Measurements from ENCODE around the gene WDR7. TPM values are rescaled to one million over a fixed set of nuclear protein-coding genes. Genes with fewer than 3 reads are reported as not detected.
A peak's percentile ranks its signal among the peaks of the same experiment; 100 is the strongest.

The WDR7 gene
- total RNA-seq, 2 experiments from 2014 or later = 16.0 to 19.0 TPM

DNA sequence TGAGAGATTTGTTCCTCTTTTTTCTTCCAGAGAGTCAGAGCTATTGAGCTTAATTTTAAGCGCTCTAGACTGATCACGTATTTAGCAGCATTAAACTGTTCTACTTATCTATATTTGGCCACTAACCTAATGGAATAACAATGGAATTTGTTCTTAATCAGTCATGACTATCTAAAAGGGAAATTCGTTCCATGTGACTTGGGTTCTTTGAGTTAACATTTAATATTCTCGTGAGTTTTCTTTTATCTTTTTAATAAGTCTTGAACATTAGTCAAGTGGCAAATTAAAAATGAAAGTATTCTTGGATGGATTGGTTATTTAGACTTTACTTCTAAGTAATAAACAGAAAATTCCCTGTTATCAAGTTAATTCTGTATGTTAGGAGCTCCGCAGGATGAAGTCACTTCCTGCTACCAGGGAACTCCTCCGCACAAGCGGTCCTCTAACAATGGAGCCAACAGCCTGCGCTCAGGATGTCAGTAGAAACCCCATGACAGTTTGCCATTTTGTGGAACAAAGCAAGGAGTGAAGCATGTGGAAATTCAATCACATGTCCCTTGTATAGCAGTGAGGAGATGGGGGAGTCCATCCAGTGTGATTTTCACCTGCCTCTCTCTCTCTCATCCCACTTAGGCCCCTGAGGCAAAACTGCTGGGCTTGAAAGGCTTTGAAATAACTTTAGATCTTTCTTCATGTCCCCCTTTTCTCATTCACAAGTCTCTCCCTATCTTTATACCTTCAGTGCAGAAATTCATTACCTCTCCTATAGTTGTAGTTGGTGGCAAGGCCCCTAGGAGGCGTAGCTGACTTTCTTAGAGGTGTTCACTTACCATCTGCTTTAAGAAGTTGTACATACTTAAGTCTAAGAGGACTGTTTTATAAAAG is 138.1 kb downstream of the WDR7 start:
- ATAC-seq = peak; percentile 77
- no peaks in the 10 kb centered on the region for H3K27me3 Mint-ChIP-seq
- POLR2A ChIA-PET = no interaction called here

DNA sequence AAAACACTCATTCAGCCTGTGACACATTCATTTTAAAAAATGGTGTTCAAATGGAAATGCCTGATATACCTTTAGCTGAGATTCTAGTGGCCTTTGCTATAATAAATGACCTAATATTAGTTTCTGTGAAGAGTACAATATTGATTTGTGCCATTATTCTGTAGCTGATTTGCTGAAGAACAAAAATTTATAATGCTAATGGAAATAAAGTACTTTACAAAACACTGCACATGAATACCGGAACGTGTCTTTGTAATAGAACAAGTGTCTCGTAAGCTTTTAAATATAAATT is 138.7 kb downstream of the WDR7 start:
- Mint-ChIP-seq H3K27ac (no peak overlapping the region), H3K4me1 (ENCODE audit: low read depth) (no peaks in the 10 kb centered on the region), H3K4me3 (no peak overlapping the region), H3K27me3 (no peaks in the 10 kb centered on the region), H3K9me3 (no peaks in the 10 kb centered on the region), H3K36me3 (ENCODE audit: low read depth) (peaks cover 2% of the 10 kb centered on the region)
- ChIA-PET CTCF (interaction anchor here (0.8 to 3.1 kb wide), 10 partner anchors 9 to 771 kb away, joined by 3 to 14 read pairs (median 4); no protein-coding TSS in a partner anchor), POLR2A (no interaction called here)
- ATAC-seq = no peak
- intact Hi-C loops (cut with micrococcal nuclease) = no loop called here
- DNase-seq = no peak
- TF ChIP-seq, protein P1, sequence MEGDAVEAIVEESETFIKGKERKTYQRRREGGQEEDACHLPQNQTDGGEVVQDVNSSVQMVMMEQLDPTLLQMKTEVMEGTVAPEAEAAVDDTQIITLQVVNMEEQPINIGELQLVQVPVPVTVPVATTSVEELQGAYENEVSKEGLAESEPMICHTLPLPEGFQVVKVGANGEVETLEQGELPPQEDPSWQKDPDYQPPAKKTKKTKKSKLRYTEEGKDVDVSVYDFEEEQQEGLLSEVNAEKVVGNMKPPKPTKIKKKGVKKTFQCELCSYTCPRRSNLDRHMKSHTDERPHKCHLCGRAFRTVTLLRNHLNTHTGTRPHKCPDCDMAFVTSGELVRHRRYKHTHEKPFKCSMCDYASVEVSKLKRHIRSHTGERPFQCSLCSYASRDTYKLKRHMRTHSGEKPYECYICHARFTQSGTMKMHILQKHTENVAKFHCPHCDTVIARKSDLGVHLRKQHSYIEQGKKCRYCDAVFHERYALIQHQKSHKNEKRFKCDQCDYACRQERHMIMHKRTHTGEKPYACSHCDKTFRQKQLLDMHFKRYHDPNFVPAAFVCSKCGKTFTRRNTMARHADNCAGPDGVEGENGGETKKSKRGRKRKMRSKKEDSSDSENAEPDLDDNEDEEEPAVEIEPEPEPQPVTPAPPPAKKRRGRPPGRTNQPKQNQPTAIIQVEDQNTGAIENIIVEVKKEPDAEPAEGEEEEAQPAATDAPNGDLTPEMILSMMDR (IDR thresholded peaks at IDR 0.05) = peak; percentile 50

More for the DNA sequence above, 138.1 kb downstream of the WDR7 start:
- Mint-ChIP-seq H3K9me3 (no peaks in the 10 kb centered on the region), H3K4me3 (no peak overlapping the region), H3K27ac (no peak overlapping the region), H3K4me1 (ENCODE audit: low read depth) (no peaks in the 10 kb centered on the region), H3K36me3 (ENCODE audit: low read depth) (peaks cover 2% of the 10 kb centered on the region)
- TF ChIP-seq, protein P1 (IDR thresholded peaks at IDR 0.05) = peak; percentile 68
- CTCF ChIA-PET = interaction anchor here (0.8 to 3.1 kb wide), 11 partner anchors 9 to 772 kb away, joined by 3 to 14 read pairs (median 4); no protein-coding TSS in a partner anchor
- DNase-seq = peak; percentile 67
- intact Hi-C loops (cut with micrococcal nuclease) = no loop called here

DNA sequence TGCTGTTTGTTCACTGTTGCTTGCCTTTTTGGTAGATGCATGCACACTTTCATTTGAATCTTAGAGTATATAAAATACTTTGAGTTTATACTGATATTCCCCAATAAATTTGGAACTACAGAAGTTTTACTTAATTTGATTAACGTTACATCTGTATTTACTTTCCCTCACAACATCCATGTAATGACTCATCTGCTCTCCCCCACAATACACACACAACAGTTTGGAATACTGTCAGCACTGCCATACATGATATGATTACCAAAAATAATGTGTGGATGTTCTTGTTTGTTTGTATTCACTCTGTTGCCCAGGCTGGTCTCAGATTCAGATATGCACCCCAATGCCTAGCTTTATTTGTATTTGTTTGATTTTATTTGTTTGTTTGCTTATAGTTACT is 144.2 kb downstream of the WDR7 start:
- DNase-seq = no peak
- no peaks in the 10 kb centered on the region for H3K9me3 Mint-ChIP-seq
- H3K36me3 Mint-ChIP-seq (ENCODE audit: low read depth) = peaks cover 4% of the 10 kb centered on the region
- no peaks in the 10 kb centered on the region for H3K27me3 Mint-ChIP-seq
- intact Hi-C loops (cut with micrococcal nuclease) = no loop called here
- no peak overlapping the region for H3K4me3 Mint-ChIP-seq
- TF ChIP-seq, protein P1 (IDR thresholded peaks at IDR 0.05) = no peak
- ChIA-PET POLR2A (no interaction called here), CTCF (no interaction called here)
- ATAC-seq = no peak
- peaks cover 3% of the 10 kb centered on the region for H3K4me1 Mint-ChIP-seq (ENCODE audit: low read depth)
- no peak overlapping the region for H3K27ac Mint-ChIP-seq

DNA sequence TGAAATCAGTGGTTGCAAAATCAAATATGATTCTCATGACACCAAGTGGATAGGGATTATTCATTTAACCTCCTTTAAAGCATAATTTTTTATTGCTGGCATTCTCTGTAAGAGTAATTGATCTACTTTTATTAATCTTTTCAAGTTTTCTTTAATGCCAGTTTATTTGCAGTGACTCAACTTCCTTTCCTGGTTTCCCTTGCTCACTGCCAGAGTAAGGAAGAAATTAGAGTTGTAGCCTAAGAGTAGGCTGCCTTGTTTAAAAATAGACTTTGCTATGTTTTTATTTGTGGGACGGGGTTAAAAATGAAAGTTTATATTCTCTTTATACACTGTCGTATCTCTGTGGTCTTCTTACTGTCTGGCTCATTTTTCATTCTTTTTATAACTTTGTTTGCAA is 148.6 kb downstream of the WDR7 start:
- intact Hi-C loops (cut with micrococcal nuclease) = no loop called here
- H3K9me3 Mint-ChIP-seq = peaks cover 2% of the 10 kb centered on the region
- ChIA-PET POLR2A (no interaction called here), CTCF (no interaction called here)
- H3K36me3 Mint-ChIP-seq (ENCODE audit: low read depth) = peaks cover 12% of the 10 kb centered on the region
- ATAC-seq = no peak
- peaks cover 3% of the 10 kb centered on the region for H3K4me1 Mint-ChIP-seq (ENCODE audit: low read depth)
- H3K4me3 Mint-ChIP-seq = no peak overlapping the region
- TF ChIP-seq, protein P1 (IDR thresholded peaks at IDR 0.05) = no peak
- H3K27ac Mint-ChIP-seq = no peak overlapping the region
- H3K27me3 Mint-ChIP-seq = no peaks in the 10 kb centered on the region
- DNase-seq = no peak

DNA sequence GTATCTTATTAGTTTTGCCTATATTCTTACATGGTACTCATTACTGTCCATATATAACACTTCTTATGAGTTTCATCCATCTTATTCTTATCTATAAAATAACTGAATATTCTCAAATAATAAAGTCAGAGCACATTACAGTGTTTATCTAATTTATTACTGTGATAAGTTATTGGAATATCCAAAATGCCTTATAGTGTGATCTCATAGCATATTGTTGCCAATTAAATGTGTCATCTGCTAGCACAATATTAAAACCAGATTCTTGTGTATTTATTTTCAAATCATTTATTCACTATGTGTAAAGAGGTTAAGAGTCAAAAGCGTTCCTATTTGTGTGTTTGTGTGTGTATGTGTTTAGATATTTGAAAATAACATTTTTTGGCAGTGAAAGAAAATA is 151.9 kb downstream of the WDR7 start:
- ATAC-seq (no peak), DNase-seq (no peak)
- no peak overlapping the region for H3K4me3 Mint-ChIP-seq
- H3K27ac Mint-ChIP-seq = no peak overlapping the region
- no peaks in the 10 kb centered on the region for H3K27me3 Mint-ChIP-seq
- CTCF ChIA-PET = no interaction called here
- TF ChIP-seq, protein P1 (IDR thresholded peaks at IDR 0.05) = no peak
- H3K4me1 Mint-ChIP-seq (ENCODE audit: low read depth) = peaks cover 3% of the 10 kb centered on the region
- peaks cover 2% of the 10 kb centered on the region for H3K9me3 Mint-ChIP-seq
- POLR2A ChIA-PET = no interaction called here
- intact Hi-C loops (cut with micrococcal nuclease) = no loop called here
- H3K36me3 Mint-ChIP-seq (ENCODE audit: low read depth) = peaks cover 16% of the 10 kb centered on the region

Measured in activated CD8-positive, alpha-beta T cell treated with anti-CD3 and anti-CD28 coated beads for 36 hours (primary cell).